ENCODE data around the gene HSBP1L1. TPM values are rescaled to one million over a fixed set of nuclear protein-coding genes. Genes with fewer than 3 reads are reported as not detected.
A peak's percentile ranks its signal among the peaks of the same experiment; 100 is the strongest.

The HSBP1L1 gene
- total and polyA plus RNA-seq, 2 of the 13 experiments (the other 11 are each of a cell fraction or from before 2014, with no cell fraction given): 22.6 to 45.1 TPM

DNA sequence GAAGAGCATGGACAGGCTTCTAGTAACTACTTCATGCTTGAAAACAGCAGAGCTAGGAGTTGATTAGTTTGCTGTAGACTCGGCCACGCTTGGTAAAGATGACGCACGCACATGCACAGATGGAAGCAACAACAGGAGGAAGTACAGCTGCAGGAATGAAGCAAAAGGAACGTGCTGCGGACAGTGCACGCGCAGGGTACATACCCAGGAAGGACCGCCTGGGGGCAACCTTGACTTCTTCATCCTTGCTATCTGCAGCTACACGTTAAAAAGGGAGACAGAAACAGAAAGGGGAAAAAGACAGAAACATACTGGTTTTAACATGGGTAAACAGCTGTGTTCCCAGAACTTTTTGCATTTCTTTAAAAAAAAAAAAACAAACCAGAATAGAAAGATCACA is 30.7 kb upstream of the HSBP1L1 start (continued):
- TF ChIP-seq, protein P1, sequence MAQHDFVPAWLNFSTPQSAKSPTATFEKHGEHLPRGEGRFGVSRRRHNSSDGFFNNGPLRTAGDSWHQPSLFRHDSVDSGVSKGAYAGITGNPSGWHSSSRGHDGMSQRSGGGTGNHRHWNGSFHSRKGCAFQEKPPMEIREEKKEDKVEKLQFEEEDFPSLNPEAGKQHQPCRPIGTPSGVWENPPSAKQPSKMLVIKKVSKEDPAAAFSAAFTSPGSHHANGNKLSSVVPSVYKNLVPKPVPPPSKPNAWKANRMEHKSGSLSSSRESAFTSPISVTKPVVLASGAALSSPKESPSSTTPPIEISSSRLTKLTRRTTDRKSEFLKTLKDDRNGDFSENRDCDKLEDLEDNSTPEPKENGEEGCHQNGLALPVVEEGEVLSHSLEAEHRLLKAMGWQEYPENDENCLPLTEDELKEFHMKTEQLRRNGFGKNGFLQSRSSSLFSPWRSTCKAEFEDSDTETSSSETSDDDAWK (CRISPR knock-in tag; IDR thresholded peaks at IDR 0.05): no peak
- TF ChIP-seq ZNF337 (CRISPR knock-in tag; IDR thresholded peaks at IDR 0.05; ENCODE audit: borderline replicate concordance, low read depth) (no peak), U2AF1 (optimal IDR thresholded peaks at IDR 0.05; ENCODE audit: low read depth, low read length) (no peak), ZNF616 (CRISPR knock-in tag; IDR thresholded peaks at IDR 0.05; ENCODE audit: low read depth) (no peak), ATF7 (IDR thresholded peaks at IDR 0.05) (no peak), ATF7 (CRISPR knock-in tag; IDR thresholded peaks at IDR 0.05) (no peak), ZNF354B (CRISPR knock-in tag; IDR thresholded peaks at IDR 0.05) (no peak), ZNF761 (CRISPR knock-in tag; conservative IDR thresholded peaks at IDR 0.05) (no peak; the same call in 1 of the 2 replicates), SETDB1 (CRISPR knock-in tag; IDR thresholded peaks at IDR 0.05; ENCODE audit: borderline replicate concordance) (no peak), NBN (conservative IDR thresholded peaks at IDR 0.05) (no peak), ZNF720 (CRISPR knock-in tag; IDR thresholded peaks at IDR 0.05) (no peak), PLRG1 (conservative IDR thresholded peaks at IDR 0.05) (no peak), NFKBIZ (CRISPR knock-in tag; IDR thresholded peaks at IDR 0.05) (no peak), ZNF446 (CRISPR knock-in tag; IDR thresholded peaks at IDR 0.05) (no peak), ZFX (CRISPR knock-in tag; IDR thresholded peaks at IDR 0.05; ENCODE audit: low read depth) (peak; percentile 27; the same call in 1 of the 2 replicates), ZNF20 (CRISPR knock-in tag; IDR thresholded peaks at IDR 0.05) (no peak), ZZZ3 (CRISPR knock-in tag; IDR thresholded peaks at IDR 0.05; ENCODE audit: borderline replicate concordance) (no peak), YEATS4 (CRISPR knock-in tag; IDR thresholded peaks at IDR 0.05; ENCODE audit: borderline replicate concordance) (no peak), ZNF143 (CRISPR knock-in tag; IDR thresholded peaks at IDR 0.05) (no peak), FOXM1 (CRISPR knock-in tag; IDR thresholded peaks at IDR 0.05) (no peak)
- TF ChIP-seq, protein P2, sequence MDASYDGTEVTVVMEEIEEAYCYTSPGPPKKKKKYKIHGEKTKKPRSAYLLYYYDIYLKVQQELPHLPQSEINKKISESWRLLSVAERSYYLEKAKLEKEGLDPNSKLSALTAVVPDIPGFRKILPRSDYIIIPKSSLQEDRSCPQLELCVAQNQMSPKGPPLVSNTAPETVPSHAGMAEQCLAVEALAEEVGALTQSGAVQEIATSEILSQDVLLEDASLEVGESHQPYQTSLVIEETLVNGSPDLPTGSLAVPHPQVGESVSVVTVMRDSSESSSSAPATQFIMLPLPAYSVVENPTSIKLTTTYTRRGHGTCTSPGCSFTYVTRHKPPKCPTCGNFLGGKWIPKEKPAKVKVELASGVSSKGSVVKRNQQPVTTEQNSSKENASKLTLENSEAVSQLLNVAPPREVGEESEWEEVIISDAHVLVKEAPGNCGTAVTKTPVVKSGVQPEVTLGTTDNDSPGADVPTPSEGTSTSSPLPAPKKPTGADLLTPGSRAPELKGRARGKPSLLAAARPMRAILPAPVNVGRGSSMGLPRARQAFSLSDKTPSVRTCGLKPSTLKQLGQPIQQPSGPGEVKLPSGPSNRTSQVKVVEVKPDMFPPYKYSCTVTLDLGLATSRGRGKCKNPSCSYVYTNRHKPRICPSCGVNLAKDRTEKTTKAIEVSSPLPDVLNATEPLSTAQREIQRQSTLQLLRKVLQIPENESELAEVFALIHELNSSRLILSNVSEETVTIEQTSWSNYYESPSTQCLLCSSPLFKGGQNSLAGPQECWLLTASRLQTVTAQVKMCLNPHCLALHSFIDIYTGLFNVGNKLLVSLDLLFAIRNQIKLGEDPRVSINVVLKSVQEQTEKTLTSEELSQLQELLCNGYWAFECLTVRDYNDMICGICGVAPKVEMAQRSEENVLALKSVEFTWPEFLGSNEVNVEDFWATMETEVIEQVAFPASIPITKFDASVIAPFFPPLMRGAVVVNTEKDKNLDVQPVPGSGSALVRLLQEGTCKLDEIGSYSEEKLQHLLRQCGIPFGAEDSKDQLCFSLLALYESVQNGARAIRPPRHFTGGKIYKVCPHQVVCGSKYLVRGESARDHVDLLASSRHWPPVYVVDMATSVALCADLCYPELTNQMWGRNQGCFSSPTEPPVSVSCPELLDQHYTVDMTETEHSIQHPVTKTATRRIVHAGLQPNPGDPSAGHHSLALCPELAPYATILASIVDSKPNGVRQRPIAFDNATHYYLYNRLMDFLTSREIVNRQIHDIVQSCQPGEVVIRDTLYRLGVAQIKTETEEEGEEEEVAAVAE (CRISPR knock-in tag; IDR thresholded peaks at IDR 0.05; ENCODE audit: borderline replicate concordance): 0 out of 2 replicates have a peak, but pooled peaks have one; percentile 27
- TF ChIP-seq, protein P3, sequence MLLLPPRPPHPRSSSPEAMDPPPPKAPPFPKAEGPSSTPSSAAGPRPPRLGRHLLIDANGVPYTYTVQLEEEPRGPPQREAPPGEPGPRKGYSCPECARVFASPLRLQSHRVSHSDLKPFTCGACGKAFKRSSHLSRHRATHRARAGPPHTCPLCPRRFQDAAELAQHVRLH (CRISPR knock-in tag; IDR thresholded peaks at IDR 0.05; ENCODE audit: borderline replicate concordance, low read depth): 0 out of 2 replicates have a peak, but pooled peaks have one; percentile 37
- TF ChIP-seq, protein P4, sequence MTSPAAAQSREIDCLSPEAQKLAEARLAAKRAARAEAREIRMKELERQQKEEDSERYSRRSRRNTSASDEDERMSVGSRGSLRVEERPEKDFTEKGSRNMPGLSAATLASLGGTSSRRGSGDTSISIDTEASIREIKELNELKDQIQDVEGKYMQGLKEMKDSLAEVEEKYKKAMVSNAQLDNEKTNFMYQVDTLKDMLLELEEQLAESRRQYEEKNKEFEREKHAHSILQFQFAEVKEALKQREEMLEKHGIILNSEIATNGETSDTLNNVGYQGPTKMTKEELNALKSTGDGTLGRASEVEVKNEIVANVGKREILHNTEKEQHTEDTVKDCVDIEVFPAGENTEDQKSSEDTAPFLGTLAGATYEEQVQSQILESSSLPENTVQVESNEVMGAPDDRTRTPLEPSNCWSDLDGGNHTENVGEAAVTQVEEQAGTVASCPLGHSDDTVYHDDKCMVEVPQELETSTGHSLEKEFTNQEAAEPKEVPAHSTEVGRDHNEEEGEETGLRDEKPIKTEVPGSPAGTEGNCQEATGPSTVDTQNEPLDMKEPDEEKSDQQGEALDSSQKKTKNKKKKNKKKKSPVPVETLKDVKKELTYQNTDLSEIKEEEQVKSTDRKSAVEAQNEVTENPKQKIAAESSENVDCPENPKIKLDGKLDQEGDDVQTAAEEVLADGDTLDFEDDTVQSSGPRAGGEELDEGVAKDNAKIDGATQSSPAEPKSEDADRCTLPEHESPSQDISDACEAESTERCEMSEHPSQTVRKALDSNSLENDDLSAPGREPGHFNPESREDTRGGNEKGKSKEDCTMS (CRISPR knock-in tag; conservative IDR thresholded peaks at IDR 0.05): no peak

Data from HepG2 (cell line).